ENCODE results near the gene UNC119B.

UNC119B gene

GRCh38 chr12:120719496-120720233 lies 9.4 kb downstream of the UNC119B start:
- Histone ChIP-seq H3K36me3 (ENCODE audit: control insufficient read depth, insufficient read depth, low read length) (no peaks in the 10 kb centered on the region), H3K27me3 (ENCODE audit: control insufficient read depth, insufficient read depth, low read length) (no peaks in the 10 kb centered on the region), H3K4me1 (no peaks in the 10 kb centered on the region), H3K4me2 (ENCODE audit: low read length) (no peak overlapping the region), H3K9ac (no peak overlapping the region), H3K27ac (no peak overlapping the region), H3K4me3 (ENCODE audit: low read depth, low read length) (no peak overlapping the region), H3K9me3 (ENCODE audit: control insufficient read depth, low read length) (no peaks in the 10 kb centered on the region), H3K79me2 (peaks cover 24% of the 10 kb centered on the region), H2AFZ (no peak overlapping the region)
- no peak for TF ChIP-seq CTCF (IDR thresholded peaks at IDR 0.05)

GRCh38 chr12:120720234-120720986 lies 10.2 kb downstream of the UNC119B start:
- no peak overlapping the region for H3K27ac ChIP-seq

GRCh38 chr12:120720987-120721801 lies 10.9 kb downstream of the UNC119B start:
- Histone ChIP-seq H3K9ac (no peak overlapping the region), H3K4me1 (no peaks in the 10 kb centered on the region), H2AFZ (no peak overlapping the region), H3K9me3 (ENCODE audit: control insufficient read depth, low read length) (no peaks in the 10 kb centered on the region), H3K36me3 (ENCODE audit: control insufficient read depth, insufficient read depth, low read length) (no peaks in the 10 kb centered on the region), H3K4me3 (ENCODE audit: low read depth, low read length) (no peak overlapping the region), H3K27me3 (ENCODE audit: control insufficient read depth, insufficient read depth, low read length) (no peaks in the 10 kb centered on the region), H3K4me2 (ENCODE audit: low read length) (no peak overlapping the region), H3K79me2 (peaks cover 11% of the 10 kb centered on the region), H3K27ac (no peak overlapping the region)
- no peak for TF ChIP-seq CTCF (IDR thresholded peaks at IDR 0.05)

More at GRCh38 chr12:120720234-120720986, 10.2 kb downstream of the UNC119B start:
- Histone ChIP-seq H3K27me3 (ENCODE audit: control insufficient read depth, insufficient read depth, low read length) (no peaks in the 10 kb centered on the region), H2AFZ (no peak overlapping the region), H3K36me3 (ENCODE audit: control insufficient read depth, insufficient read depth, low read length) (no peaks in the 10 kb centered on the region), H3K9ac (no peak overlapping the region), H3K4me2 (ENCODE audit: low read length) (no peak overlapping the region), H3K9me3 (ENCODE audit: control insufficient read depth, low read length) (no peaks in the 10 kb centered on the region), H3K4me1 (no peaks in the 10 kb centered on the region), H3K79me2 (peaks cover 19% of the 10 kb centered on the region), H3K4me3 (ENCODE audit: low read depth, low read length) (no peak overlapping the region)
- TF ChIP-seq CTCF (IDR thresholded peaks at IDR 0.05) = no peak

GRCh38 chr12:120721866-120722265 lies 11.6 kb downstream of the UNC119B start:
- no peaks in the 10 kb centered on the region for H3K4me1 ChIP-seq
- no peaks in the 10 kb centered on the region for H3K36me3 ChIP-seq (ENCODE audit: control insufficient read depth, insufficient read depth, low read length)
- no peak for TF ChIP-seq CTCF (IDR thresholded peaks at IDR 0.05)
- H3K4me2 ChIP-seq (ENCODE audit: low read length) = no peak overlapping the region
- H3K9ac ChIP-seq = no peak overlapping the region
- H2AFZ ChIP-seq = no peak overlapping the region
- no peaks in the 10 kb centered on the region for H3K9me3 ChIP-seq (ENCODE audit: control insufficient read depth, low read length)
- no peak overlapping the region for H3K4me3 ChIP-seq (ENCODE audit: low read depth, low read length)
- H3K27ac ChIP-seq = no peak overlapping the region
- no peaks in the 10 kb centered on the region for H3K27me3 ChIP-seq (ENCODE audit: control insufficient read depth, insufficient read depth, low read length)
- H3K79me2 ChIP-seq = peaks cover 5% of the 10 kb centered on the region
